OCI-LY7 (cell line): ENCODE data around the gene TMPRSS5.

Experiments
- CTCF ChIP-seq: fragments of 200-600 bp; sonication (generic); conservative IDR thresholded peaks from 2 replicates; pipeline ENCODE4 v1.5.1; 2014; ENCODE audit warnings: mild to moderate bottlenecking, antibody characterized with exemption, low read length, moderate library complexity, mixed read lengths
- EZH2phosphoT487 ChIP-seq: fragments of 200-600 bp; sonication (generic); IDR thresholded peaks from 2 replicates; pipeline ENCODE4 v1.6.1; 2018; ENCODE audit warnings: low read depth, borderline replicate concordance, mild to moderate bottlenecking, mixed run types, antibody characterized with exemption, low read length, moderate library complexity, mixed read lengths

- TF ChIP-seq CTCF (no peak), EZH2phosphoT487 (no peak)
Measured at GRCh38 chr11:113729456-113729855, 23.3 kb upstream of the TMPRSS5 start.
